Nucleus accumbens (tissue), 56 donors: ENCODE measurements around the gene SLC17A1.
"Not testable (repeated sequence)": the region's sequence is repeated elsewhere in the genome, so short reads cannot be mapped to it uniquely, and the experiment has no call there.

Source experiments
- DNase-seq, 56 donors: peaks; one replicate each; lab custom pipeline; 2025; lab: John Stamatoyannopoulos, UW

The SLC17A1 gene

GRCh38 chr6:25764611-25765010, 67.2 kb downstream of the SLC17A1 start:
- no peak for DNase-seq

GRCh38 chr6:25757936-25758642, 73.8 kb downstream of the SLC17A1 start:
- no peak for DNase-seq

GRCh38 chr6:25756382-25757363, 75.2 kb downstream of the SLC17A1 start:
- no peak for DNase-seq

- DNase-seq: no peak
Measured at GRCh38 chr6:25755483-25755882, 76.4 kb downstream of the SLC17A1 start.

GRCh38 chr6:25754535-25754934, 77.3 kb downstream of the SLC17A1 start, which contains the start of gene SLC17A4:
SLC17A4 (plus strand) TSS chr6:25754742; CDS start chr6:25761963, 7,221 bp downstream.
- DNase-seq: no peak

GRCh38 chr6:25753079-25753478, 78.8 kb downstream of the SLC17A1 start:
- DNase-seq: no peak

GRCh38 chr6:25750906-25751305, 80.9 kb downstream of the SLC17A1 start:
- peak in 2 of 56 donors; percentile 3 for DNase-seq

GRCh38 chr6:25749837-25750236, 82.0 kb downstream of the SLC17A1 start:
- DNase-seq: no peak

GRCh38 chr6:25748601-25749517, 83.0 kb downstream of the SLC17A1 start:
- not testable (repeated sequence) for DNase-seq

GRCh38 chr6:25748049-25748448, 83.8 kb downstream of the SLC17A1 start:
- no peak for DNase-seq

GRCh38 chr6:25747477-25747876, 84.4 kb downstream of the SLC17A1 start:
- no peak for DNase-seq

GRCh38 chr6:25746968-25747367, 84.9 kb downstream of the SLC17A1 start:
- no peak for DNase-seq

- DNase-seq: no peak
Measured at GRCh38 chr6:25745836-25746235, 86.0 kb downstream of the SLC17A1 start.

- no peak for DNase-seq
Measured at GRCh38 chr6:25743868-25744267, 88.0 kb downstream of the SLC17A1 start.

- no peak for DNase-seq
Measured at GRCh38 chr6:25735261-25735660, 96.6 kb downstream of the SLC17A1 start.
